GM21723 (cell line): ENCODE measurements around the gene C6orf136.
"Not testable (repeated sequence)": the region's sequence is repeated elsewhere in the genome, so short reads cannot be mapped to it uniquely, and the experiment has no call there.

Source experiments
- ATAC-seq: cut with Tn5 transposase; IDR thresholded peaks from one replicate; pipeline ENCODE4 v1.9.1; 2021; ENCODE audit warnings: mild to moderate bottlenecking, moderate library complexity; ENCODE audit not compliant: unreplicated experiment

The C6orf136 gene, protein sequence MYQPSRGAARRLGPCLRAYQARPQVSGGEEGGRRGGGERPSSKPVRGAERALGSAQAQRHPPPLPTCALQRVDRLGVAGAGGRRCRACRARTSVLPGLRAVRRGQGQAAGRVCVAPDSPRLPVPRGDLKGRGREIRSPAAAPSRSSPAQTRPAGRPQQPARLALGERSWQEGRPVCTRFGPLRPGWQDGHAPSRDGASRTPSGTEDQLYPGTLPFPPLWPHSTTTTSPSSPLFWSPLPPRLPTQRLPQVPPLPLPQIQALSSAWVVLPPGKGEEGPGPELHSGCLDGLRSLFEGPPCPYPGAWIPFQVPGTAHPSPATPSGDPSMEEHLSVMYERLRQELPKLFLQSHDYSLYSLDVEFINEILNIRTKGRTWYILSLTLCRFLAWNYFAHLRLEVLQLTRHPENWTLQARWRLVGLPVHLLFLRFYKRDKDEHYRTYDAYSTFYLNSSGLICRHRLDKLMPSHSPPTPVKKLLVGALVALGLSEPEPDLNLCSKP

DNA sequence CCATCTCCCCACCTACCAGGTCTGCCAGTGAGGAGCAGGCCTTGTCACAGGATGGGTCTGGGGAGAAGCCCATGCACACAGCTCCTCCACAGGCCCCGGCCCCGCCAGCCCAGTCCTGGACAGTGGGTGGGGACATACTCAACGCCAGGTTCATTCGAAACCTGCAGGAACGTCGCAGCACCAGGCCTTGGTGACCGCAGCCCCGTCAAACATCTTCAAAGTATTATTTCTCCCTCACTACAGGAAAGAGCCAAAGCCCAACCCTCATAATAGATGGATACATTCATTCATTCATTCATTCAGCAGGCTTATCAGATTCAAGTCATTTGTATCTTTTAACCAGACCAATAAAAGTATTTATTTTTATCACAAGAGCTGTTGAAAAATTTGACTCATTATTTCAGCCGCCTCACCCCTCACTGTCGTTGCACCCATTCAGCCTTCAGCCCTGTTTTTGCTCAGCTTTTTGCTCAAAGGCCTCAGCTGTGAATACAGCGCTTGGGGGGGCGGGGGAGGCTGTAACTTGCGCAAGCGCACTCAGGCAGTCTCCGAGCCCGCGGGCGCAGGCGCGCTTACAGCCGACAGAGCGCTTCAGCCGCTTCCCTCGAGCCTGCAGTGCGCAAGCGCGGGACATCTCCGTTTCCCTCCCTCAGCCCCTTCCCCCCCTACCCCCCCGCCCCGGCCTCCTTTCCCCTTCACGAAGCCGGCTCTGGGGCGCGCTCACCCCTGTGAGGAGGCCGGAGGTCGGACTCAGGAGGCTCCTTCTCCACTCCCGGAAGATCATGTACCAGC lies at the start of gene C6orf136:
Gene C6orf136, plus strand, starts transcription at position 684 of the 792 bp plus-strand sequence. Its CDS starts 99 bp downstream, at position 783.
- peak; percentile 47 for ATAC-seq

DNA sequence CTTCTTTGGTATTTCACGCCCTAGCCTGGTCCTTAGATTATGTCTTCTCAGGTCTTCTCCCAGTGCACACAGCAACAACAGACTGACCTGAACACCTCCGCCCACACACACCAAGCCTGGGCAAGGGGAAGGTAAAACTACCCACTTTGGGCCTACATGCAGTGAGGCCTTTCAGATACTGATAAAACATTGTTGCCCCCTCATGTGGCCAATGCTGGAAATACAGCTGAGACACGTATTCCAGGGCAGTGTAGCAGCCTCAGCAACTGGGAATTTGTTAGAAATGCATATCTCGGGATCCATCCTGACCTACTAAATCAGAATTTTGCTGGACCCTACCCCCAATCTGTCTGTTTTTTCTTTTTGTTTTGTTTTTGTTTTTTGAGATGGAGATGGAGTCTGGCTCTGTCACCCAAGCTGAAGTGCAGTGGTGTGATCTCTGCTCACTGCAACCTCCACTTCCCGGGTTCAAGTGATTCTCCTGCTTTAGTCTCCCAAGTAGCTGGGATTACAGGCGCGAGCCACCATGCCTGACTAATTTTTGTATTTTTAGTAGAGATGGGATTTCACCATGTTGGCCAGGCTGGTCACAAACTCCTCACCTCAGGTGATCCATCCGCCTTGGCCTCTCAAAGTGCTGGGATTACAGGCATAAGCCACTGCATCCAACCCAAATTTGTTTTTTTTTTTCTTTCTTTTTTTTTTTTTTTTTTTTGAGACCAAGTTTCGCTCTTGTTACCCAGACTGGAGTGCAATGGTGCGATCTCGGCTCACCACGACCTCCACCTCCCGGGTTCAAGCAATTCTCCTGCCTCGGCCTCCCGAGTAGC lies 49.4 kb upstream of the C6orf136 start:
- ATAC-seq: not testable (repeated sequence)

DNA sequence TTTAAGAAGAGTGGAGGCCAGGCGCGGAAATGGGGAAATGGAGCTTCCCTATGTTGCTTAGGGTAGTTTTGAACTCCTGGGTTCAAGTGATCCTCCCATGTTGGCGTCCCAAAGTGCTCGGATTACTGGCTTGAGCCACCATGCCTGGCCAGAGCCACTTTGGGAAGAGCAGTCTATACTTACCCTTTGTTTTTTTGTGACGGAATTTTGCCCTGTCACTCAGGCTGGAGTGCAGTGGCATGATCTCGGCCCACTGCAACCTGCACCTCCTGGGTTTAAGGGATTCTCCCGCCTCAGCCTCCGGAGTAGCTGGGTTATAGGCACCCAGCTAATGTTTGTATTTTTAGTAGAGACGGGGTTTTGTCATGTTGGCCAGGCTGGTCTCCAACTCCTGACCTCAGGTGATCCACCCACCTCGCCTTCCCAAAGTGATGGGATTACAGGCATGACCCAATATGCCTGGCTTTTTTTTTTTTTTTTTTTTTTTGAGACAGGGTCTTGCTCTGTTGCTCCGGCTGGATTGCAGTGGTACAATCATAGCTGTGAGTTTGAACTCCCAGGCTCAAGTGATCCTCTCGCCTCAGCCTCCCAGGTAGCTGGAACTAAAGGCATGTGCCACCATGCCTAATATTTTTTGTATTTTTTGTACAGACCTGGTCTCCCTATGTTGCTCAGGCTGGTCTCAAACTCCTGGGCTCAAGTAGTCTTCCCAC lies 47.9 kb upstream of the C6orf136 start:
- no peak for ATAC-seq

DNA sequence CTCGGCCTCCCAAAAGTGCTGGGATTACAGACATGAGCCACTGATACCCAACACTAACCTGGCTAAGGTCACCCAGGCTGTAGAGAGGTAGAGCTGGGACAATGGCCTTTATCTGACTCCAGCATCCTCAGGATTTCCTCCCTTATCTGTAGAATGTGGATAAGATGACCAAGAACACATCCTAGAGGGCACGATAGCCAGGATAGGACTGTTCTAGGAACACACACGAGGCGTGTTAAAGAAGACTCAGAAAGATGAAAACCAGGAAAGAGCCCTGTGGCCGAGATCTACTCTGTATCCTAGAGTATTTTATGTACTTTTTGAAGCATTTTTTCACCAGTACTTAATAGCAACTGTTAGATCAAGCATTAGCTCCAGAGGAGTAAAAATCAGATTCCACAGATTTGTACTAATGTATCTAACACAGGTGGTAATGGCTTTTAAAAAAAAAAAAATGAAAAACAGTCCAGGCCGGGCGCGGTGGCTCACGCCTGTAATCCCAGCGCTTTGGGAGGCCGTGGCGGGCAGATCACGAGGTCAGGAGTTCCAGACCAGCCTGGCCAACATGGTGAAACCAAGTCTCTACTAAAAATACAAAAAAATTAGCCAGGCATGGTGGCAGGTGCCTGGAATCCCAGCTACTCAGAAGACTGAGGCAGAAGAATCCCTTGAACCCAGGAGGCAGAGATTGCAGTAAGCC lies 47.2 kb upstream of the C6orf136 start:
- no peak for ATAC-seq

DNA sequence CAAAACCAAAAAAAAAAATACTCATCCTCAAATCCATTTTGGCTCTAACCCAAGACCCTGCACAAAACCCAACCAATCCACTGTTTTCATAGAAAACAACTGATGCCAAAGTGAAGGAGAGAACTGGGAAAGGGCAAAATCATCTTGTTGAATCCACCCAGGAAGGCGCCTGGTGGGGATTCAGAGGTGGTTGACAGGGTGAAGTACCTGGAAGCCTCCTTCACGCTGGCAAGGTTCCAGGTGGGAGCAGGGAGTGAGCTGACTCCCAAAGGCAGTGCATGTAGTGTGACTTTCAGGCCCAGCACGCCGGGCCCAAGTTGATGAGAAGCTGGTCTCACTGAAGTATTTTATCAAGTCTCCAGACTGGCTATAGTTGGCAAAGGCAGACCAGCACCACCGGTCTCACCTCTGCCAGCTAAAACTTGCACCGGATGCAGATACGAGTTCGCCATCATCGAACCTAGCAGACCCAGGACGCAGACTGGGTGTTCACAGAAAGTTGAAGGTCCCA lies 46.4 kb upstream of the C6orf136 start:
- ATAC-seq: no peak

DNA sequence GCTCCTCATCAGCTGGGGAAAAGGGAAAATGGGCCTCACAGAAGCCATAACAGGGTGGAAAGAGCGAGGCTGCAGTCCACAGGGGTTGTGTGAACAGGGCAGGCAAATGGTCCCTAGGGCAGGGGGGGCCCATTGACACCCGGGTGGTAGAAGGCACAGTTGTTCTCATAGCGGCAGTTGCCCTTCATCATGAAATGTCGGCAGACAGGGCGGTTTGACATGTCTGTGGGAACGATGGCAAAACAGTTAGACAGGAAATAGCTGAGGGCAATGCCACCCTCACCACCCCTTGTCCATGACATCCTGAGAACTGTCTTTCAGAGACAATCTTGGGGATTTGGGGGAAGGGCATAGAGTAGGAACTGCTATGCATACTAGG lies 45.5 kb upstream of the C6orf136 start:
- no peak for ATAC-seq

DNA sequence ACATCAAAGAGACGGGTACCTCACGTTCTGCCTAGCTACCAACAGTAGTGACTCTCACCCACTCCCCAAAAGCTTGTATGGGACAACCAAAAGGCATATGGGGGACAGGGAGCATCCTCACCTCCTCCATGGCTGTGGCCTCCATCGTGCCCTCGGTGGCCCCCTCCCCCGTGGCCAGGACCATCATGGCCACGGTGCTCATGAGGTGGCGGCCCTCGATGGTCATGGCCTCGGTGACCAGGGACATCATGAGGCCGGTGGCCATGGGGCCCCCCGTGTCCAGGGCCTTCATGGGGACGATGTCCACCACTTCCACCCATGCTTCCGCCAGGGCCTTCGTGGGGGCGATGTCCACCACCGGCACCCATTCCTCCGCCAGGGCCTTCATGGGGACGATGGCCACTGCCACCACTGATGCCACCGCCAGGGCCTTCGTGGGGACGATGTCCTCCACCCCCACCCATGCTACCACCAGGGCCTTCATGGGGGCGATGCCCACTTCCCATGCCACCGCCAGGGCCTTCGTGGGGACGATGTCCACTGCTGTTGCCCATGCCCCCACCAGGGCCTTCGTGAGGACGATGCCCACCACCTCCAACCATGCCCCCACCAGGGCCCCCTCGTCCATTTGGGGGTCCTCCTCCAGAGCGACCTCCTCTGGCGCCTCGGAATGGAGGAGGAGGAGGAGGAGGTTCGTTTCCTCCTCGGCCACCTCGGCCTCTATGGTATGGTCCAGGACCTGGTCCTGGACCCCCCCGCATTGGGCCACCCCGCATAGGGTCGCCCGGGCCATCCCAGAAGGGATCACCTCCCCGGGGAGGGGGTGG lies 44.9 kb upstream of the C6orf136 start:
- no peak for ATAC-seq

DNA sequence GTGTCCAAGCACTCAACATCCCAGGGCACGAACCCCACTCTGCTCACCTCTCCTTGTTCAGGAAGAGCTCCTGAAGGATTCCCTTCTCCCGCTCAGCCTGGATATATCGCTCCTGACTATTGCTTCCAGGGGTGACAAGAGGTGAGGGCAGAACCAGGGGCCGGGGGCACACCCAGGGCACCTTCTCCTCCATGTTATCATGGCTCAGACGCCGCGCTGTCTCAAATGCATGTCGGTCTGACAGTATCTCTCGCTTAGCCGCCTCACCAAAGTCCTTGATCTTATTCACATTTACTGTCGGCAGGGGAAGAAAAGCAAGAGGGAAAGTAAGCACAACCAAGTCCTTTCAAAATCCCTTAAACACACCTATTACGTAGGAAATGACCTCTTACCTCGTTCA lies 43.0 kb upstream of the C6orf136 start:
- no peak for ATAC-seq

DNA sequence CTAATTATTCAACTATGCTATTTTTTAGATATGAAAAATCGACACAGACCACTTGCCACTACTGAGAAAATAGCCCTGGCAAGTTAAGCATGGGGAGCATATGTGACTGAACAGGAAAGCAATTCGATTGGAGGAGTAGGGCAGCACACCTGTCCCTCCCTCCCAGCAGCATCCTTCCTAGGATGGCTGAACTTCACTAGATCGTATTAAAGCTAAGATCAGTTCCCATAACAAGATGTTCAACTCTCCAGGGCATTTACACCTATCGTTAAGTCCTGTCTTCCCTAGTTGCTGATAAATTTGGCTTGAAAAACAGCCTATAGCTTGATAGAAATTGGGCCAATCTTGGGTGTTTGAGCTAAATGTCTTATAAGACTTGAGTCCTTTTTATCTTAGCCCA lies 36.9 kb upstream of the C6orf136 start:
- no peak for ATAC-seq

DNA sequence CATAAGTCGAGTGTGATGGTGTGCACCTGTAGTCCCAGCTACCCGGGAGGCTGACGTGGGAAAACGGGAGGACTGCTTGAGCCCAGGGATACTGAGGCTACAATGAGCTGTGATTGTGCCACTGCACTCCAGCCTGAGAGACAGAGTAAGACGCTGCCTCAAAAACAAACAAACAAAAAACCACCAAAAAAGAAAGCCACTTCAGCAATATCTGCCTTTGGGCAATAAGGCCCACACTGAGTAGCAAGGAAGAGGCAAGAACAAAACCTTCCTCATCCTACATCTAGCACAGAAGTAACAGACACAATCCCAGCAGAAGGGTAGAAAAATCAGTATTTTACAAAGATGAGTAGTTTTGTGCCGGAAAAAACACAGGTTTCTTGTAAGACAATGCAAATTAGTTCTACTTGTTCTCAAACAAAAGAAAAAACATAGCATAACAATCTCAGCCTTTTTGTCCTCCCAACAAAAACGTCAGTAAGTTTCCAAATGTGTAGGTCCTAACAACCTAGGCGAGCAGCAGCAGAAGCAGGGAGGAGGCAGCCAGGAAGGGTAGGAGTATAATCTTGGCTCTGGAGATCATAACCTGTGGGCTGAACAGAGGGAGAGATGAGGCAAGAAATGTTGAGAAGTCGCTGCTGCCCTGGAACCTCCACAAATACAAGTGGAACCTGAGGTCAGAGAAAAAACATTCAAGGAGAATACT lies 35.6 kb upstream of the C6orf136 start:
- no peak for ATAC-seq

DNA sequence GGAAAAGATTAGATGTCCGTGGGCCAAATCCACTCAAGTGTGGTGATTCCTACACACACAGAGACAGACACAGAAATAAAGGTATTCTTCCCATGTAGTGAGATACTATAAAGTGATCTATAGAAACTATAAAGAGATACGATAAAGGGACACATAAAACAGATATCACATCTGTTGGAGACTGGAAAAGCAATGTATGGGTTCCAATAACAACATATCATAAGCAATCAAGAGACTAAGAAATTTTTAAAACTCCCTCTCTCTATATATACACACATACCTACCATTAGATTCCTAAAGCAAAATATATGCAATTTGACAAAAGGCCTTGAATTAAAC lies 35.1 kb upstream of the C6orf136 start:
- ATAC-seq: no peak

DNA sequence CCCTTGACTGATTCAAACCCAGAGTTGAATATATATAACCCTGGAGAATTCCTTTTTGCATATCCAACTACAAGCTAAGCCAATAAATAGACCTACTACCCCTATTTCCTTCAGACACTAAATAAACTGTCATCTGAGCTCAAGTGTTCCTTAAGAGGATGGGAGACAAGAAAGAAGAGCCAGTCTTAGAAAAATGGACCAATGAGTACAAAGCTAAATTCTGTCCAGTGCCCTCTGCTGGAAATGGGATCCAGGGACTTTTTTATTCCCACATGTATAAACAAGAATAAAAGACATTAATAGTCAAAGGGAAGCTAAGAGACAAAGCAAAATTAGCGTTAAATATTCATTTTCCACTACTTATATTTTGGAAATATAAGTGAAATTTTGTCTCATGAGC lies 34.7 kb upstream of the C6orf136 start:
- ATAC-seq: no peak

DNA sequence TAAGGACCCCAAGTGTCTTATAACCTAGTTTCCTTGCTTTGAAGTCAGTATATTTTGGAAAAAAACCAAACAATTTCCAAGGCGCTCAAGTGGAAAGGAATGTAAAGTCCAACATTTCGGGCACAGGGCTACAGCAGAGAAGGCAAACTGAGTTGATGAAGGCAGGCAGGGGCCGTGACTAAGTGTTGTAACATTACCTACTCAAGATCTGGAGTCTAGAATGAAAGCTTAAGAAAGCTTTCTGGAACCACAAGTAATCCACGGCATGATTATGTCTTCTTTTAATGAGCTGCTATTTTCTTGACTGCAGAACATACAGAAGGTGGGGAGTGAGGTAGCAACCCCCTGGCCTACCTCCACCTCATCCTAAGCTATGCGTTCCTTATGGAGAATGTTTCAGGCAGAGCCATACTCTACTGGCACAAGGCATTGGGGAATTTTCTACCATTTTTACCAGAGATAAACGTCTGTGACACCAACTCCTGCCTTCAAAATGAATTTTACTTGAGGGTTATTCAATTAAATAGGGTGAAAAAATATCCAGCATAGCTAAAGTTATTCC lies 34.2 kb upstream of the C6orf136 start:
- no peak for ATAC-seq

DNA sequence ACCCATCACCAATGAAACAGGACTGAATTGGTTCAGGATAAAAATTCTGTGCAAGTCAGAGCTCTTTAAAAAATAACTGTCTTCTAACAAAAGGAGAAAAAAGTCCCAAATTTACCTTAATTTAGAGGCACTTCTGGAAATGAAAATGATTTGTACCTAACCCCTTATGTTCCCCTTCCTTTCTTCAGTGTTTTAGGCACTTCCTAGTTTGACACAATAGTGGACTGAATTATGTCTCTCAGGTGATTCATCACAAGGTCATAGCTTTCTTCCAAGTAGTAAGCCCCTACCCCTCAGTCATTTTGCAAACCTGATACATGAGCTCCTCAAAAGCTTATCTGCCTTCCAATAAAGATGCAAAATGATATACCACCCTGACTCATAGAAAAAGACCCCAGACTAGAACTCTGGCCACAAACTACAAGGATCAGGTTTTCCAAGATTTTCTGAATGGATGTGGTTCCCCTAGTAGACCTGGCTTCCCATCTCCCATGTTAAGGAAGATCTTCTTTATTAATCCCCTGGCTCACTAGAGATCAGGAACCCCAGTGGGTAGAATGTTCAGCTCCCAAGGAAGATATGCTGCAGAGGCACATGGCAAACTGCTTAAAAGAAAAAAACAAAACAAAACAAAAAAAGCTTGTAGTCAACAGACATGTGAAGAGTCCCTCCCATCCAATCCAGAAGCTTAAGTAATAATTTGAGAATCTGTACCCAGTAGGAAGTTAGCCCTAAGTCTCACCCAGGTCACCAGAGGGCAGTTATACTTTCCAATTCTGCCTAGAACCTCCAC lies 33.5 kb upstream of the C6orf136 start:
- no peak for ATAC-seq

DNA sequence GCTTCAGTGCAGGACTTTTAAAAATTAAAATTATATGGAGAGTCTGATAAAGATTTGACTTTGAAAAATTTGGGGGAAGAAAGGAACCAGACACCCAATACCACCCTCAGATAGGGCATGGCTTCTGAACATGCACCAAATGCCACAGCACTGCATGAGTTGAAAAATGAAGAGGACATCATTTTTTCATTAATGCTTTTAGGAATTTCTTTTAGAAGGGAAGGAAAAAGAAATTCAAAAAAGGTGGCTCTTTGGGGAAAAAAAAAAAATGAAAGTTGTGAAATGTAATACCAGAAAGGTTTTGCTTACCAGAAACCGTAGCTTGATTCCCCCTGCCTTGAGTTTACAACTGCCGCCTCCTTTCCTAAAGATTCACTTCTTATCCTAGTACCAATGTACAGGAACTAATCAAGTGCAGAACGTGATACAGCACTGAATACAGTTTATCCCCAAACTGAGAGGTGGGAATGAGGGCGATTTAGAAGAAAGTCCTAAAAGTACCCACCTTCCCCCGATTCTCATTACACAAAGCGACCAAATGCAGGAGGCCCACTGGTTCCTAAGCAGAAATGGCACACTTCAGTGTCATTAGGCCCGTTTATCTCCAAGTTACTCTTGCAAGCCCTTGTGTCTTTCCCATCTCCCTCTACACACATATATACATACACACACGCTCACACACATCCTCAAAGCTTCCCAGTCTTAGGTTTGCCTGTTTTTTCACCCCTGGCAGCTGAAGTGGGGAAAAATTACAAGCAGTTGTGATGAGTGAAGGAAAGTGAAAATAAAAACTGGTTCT lies 32.7 kb upstream of the C6orf136 start:
- no peak for ATAC-seq

DNA sequence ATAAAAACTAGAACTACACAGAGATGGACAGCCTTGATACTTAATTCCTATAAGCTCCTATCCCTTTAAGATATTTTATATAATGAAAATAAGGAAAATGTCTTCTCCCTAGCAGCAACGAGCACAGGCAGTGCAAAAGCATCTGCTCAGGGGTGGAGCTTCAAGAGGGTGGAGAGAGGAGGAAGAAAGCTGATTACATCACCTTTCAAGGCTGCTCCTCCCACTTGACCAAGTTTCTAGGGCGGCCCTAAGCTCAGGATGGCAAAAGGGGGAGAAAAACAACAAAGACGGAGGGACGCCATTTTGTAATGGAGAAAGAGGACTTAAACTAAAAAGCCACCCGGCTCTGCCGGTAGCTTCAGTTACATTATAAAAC lies 32.1 kb upstream of the C6orf136 start:
- peak; percentile 45 for ATAC-seq
